ENCODE results near the gene PCDHGB3. TPM values are rescaled to one million over a fixed set of nuclear protein-coding genes. Genes with fewer than 3 reads are reported as not detected.
A peak's percentile ranks its signal among the peaks of the same experiment; 100 is the strongest.

PCDHGB3 gene
- total RNA-seq, 6 experiments from 2014 or later: 3.9 to 4.5 (median 4.3) TPM

DNA sequence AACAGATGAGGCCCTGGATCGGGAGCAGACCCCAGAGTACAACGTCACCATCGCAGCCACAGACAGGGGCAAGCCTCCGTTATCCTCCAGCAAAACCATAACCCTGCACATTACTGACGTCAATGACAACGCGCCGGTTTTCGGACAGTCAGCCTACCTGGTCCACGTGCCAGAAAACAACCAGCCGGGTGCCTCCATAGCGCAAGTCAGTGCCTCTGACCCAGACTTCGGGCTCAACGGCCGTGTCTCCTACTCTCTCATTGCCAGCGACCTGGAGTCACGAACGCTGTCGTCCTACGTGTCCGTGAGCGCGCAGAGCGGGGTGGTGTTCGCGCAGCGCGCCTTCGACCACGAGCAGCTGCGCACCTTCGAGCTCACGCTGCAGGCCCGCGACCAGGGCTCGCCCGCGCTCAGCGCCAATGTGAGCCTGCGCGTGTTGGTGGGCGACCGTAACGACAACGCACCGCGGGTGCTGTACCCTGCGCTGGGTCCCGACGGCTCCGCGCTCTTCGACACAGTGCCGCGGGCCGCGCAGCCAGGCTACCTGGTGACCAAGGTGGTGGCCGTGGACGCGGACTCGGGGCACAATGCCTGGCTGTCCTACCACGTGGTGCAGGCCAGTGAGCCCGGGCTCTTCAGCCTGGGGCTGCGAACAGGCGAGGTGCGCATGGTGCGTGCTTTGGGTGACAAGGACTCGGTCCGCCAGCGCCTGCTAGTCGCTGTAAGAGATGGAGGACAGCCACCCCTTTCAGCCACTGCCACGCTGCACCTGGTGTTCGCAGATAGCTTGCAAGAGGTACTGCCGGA lies 49.2 kb downstream of the PCDHGB3 start:
- H3K4me3 Mint-ChIP-seq: peak overlapping the region; percentile 90; the same call in 1 of the 2 replicates
- no peak overlapping the region for H3K27ac Mint-ChIP-seq
- peaks cover 2% of the 10 kb centered on the region for H3K27me3 Mint-ChIP-seq (ENCODE audit: insufficient read depth)
- TF ChIP-seq, protein P1, sequence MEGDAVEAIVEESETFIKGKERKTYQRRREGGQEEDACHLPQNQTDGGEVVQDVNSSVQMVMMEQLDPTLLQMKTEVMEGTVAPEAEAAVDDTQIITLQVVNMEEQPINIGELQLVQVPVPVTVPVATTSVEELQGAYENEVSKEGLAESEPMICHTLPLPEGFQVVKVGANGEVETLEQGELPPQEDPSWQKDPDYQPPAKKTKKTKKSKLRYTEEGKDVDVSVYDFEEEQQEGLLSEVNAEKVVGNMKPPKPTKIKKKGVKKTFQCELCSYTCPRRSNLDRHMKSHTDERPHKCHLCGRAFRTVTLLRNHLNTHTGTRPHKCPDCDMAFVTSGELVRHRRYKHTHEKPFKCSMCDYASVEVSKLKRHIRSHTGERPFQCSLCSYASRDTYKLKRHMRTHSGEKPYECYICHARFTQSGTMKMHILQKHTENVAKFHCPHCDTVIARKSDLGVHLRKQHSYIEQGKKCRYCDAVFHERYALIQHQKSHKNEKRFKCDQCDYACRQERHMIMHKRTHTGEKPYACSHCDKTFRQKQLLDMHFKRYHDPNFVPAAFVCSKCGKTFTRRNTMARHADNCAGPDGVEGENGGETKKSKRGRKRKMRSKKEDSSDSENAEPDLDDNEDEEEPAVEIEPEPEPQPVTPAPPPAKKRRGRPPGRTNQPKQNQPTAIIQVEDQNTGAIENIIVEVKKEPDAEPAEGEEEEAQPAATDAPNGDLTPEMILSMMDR (IDR thresholded peaks at IDR 0.05): no peak
- peaks cover 47% of the 10 kb centered on the region for H3K9me3 Mint-ChIP-seq
- peaks cover 54% of the 10 kb centered on the region for H3K36me3 Mint-ChIP-seq (ENCODE audit: low read depth)
- H3K4me1 Mint-ChIP-seq (ENCODE audit: low read depth): peaks cover 35% of the 10 kb centered on the region
- no peak for DNase-seq

DNA sequence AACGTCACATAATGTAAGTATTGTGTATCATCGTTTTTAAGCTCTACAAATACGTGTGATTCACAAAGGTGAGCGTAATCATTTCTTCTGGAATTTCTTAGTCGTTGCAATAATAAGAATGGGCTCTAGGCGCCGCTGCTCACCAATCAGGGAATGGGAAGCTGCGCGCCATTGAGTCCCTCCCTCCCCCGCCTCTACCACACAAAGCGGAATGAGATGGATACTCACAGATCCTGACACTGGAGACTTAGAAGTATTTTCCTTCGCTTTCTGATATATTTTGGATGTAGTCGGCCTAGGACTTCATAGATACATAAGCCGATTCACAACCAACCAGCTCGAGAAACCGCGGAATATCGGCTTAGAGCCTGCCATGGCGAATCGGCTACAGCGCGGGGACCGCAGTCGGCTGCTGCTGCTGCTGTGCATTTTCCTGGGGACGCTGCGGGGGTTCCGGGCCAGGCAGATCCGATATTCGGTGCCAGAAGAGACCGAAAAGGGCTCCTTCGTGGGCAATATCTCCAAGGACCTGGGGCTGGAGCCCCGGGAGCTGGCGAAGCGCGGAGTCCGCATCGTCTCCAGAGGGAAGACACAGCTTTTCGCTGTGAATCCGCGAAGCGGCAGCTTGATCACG lies 50.9 kb downstream of the PCDHGB3 start, which contains the start of gene PCDHGA11:
Gene PCDHGA11 (plus strand): TSS at position 197 of the 634 bp plus-strand sequence. CDS start 177 bp downstream, at position 374.
- H3K4me1 Mint-ChIP-seq (ENCODE audit: low read depth): peaks cover 44% of the 10 kb centered on the region
- peaks cover 4% of the 10 kb centered on the region for H3K27me3 Mint-ChIP-seq (ENCODE audit: insufficient read depth)
- peak within 1 kb of the TSS; percentile 88 for H3K4me3 Mint-ChIP-seq
- H3K36me3 Mint-ChIP-seq (ENCODE audit: low read depth): peaks cover 57% of the 10 kb centered on the region
- DNase-seq: peak; percentile 23
- TF ChIP-seq, protein P1 (IDR thresholded peaks at IDR 0.05): peak; percentile 82
- H3K9me3 Mint-ChIP-seq: peaks cover 47% of the 10 kb centered on the region
- H3K27ac Mint-ChIP-seq: peak within 1 kb of the TSS; percentile 69; the same call in 1 of the 2 replicates

DNA sequence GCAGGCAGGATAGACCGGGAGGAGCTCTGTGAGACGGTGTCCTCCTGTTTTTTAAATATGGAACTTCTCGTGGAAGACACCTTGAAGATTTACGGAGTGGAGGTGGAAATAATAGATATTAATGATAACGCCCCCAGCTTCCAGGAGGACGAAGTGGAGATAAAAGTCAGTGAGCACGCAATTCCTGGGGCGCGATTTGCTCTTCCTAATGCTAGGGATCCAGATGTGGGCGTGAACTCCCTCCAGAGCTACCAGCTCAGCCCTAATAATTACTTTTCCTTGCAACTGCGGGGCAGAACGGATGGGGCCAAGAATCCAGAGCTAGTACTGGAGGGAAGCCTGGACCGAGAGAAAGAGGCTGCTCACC lies 51.4 kb downstream of the PCDHGB3 start:
- Mint-ChIP-seq H3K9me3 (peaks cover 48% of the 10 kb centered on the region), H3K36me3 (ENCODE audit: low read depth) (peaks cover 62% of the 10 kb centered on the region), H3K27me3 (ENCODE audit: insufficient read depth) (peaks cover 4% of the 10 kb centered on the region), H3K4me3 (peak overlapping the region; percentile 88), H3K27ac (no peak overlapping the region; the same call in 1 of the 2 replicates), H3K4me1 (ENCODE audit: low read depth) (peaks cover 44% of the 10 kb centered on the region)
- DNase-seq: no peak
- TF ChIP-seq, protein P1 (IDR thresholded peaks at IDR 0.05): no peak

Other genes starting within 250 kb of the PCDHGB3 start
- gene PCDHB4, start 248.4 kb upstream of the PCDHGB3 start, total RNA-seq (2021; fragmentation: NEBNext Ultra II Directional; extraction: Animal tissue kit (Norgen Biotek cat#: 25700)): under 1 TPM; 0.24 to 0.80 (median 0.51) TPM
- gene PCDHB5, start 235.0 kb upstream of the PCDHGB3 start, total RNA-seq (2021; fragmentation: NEBNext Ultra II Directional; extraction: Animal tissue kit (Norgen Biotek cat#: 25700)): under 1 TPM; 0.08 to 0.43 (median 0.23) TPM
- under 1 TPM; 0.14 to 0.94 (median 0.70) TPM for gene PCDHB6, start 220.2 kb upstream of the PCDHGB3 start, total RNA-seq (2021; fragmentation: NEBNext Ultra II Directional; extraction: Animal tissue kit (Norgen Biotek cat#: 25700))
- under 1 TPM; 0.38 to 0.97 (median 0.46) TPM for gene PCDHB7, start 197.6 kb upstream of the PCDHGB3 start, total RNA-seq (2021; fragmentation: NEBNext Ultra II Directional; extraction: Animal tissue kit (Norgen Biotek cat#: 25700))
- gene PCDHB8, start 192.5 kb upstream of the PCDHGB3 start, total RNA-seq (2021; fragmentation: NEBNext Ultra II Directional; extraction: Animal tissue kit (Norgen Biotek cat#: 25700)): 1 to 10 TPM in 4 of 6 experiments, under 1 TPM in 2; 0.88 to 2.9 (median 2.1) TPM
- 1 to 10 TPM; 1.7 to 4.0 (median 3.5) TPM for gene PCDHB16, start 187.9 kb upstream of the PCDHGB3 start, total RNA-seq (2021; fragmentation: NEBNext Ultra II Directional; extraction: Animal tissue kit (Norgen Biotek cat#: 25700))
- gene PCDHB9, start 183.1 kb upstream of the PCDHGB3 start, total RNA-seq (2021; fragmentation: NEBNext Ultra II Directional; extraction: Animal tissue kit (Norgen Biotek cat#: 25700)): 1 to 10 TPM; 1.0 to 2.5 (median 1.6) TPM
- gene PCDHB10, start 177.9 kb upstream of the PCDHGB3 start, total RNA-seq (2021; fragmentation: NEBNext Ultra II Directional; extraction: Animal tissue kit (Norgen Biotek cat#: 25700)): 1 to 10 TPM in 4 of 6 experiments, under 1 TPM in 2; 0.78 to 1.3 (median 1.1) TPM
- under 1 TPM; 0.33 to 0.54 (median 0.47) TPM for gene PCDHB11, start 170.6 kb upstream of the PCDHGB3 start, total RNA-seq (2021; fragmentation: NEBNext Ultra II Directional; extraction: Animal tissue kit (Norgen Biotek cat#: 25700))
- gene PCDHB12, start 161.5 kb upstream of the PCDHGB3 start, total RNA-seq (2021; fragmentation: NEBNext Ultra II Directional; extraction: Animal tissue kit (Norgen Biotek cat#: 25700)): under 1 TPM; 0.51 to 0.83 (median 0.63) TPM
- 1 to 10 TPM; 3.0 to 4.5 (median 3.8) TPM for gene PCDHB13, start 156.3 kb upstream of the PCDHGB3 start, total RNA-seq (2021; fragmentation: NEBNext Ultra II Directional; extraction: Animal tissue kit (Norgen Biotek cat#: 25700))
- 1 to 10 TPM; 1.8 to 3.5 (median 2.7) TPM for gene PCDHB14, start 146.9 kb upstream of the PCDHGB3 start, total RNA-seq (2021; fragmentation: NEBNext Ultra II Directional; extraction: Animal tissue kit (Norgen Biotek cat#: 25700))
- gene PCDHB15, start 124.8 kb upstream of the PCDHGB3 start, total RNA-seq (2021; fragmentation: NEBNext Ultra II Directional; extraction: Animal tissue kit (Norgen Biotek cat#: 25700)): 1 to 10 TPM in 3 of 6 experiments, under 1 TPM in 3; 0.45 to 1.4 (median 0.99) TPM
- under 1 TPM in 1 of 6 experiments, not detected in 5; 0.17 TPM for gene SLC25A2, start 66.2 kb upstream of the PCDHGB3 start, total RNA-seq (2021; fragmentation: NEBNext Ultra II Directional; extraction: Animal tissue kit (Norgen Biotek cat#: 25700))
- gene TAF7, start 49.5 kb upstream of the PCDHGB3 start, total RNA-seq (2021; fragmentation: NEBNext Ultra II Directional; extraction: Animal tissue kit (Norgen Biotek cat#: 25700)): 10 to 100 TPM; 72.7 to 98.9 (median 74.8) TPM
- 1 to 10 TPM in 4 of 6 experiments, under 1 TPM in 2; 0.91 to 1.6 (median 1.2) TPM for gene PCDHGA1, start 39.7 kb upstream of the PCDHGB3 start, total RNA-seq (2021; fragmentation: NEBNext Ultra II Directional; extraction: Animal tissue kit (Norgen Biotek cat#: 25700))
- gene PCDHGA2, start 31.5 kb upstream of the PCDHGB3 start, total RNA-seq (2021; fragmentation: NEBNext Ultra II Directional; extraction: Animal tissue kit (Norgen Biotek cat#: 25700)): 1 to 10 TPM; 1.3 to 3.7 (median 1.5) TPM
- gene PCDHGA3, start 26.4 kb upstream of the PCDHGB3 start, total RNA-seq (2021; fragmentation: NEBNext Ultra II Directional; extraction: Animal tissue kit (Norgen Biotek cat#: 25700)): 10 to 100 TPM in 1 of 6 experiments, 1 to 10 TPM in 5; 1.9 to 10.2 (median 2.7) TPM
- 1 to 10 TPM; 2.6 to 4.5 (median 3.4) TPM for gene PCDHGB1, start 20.1 kb upstream of the PCDHGB3 start, total RNA-seq (2021; fragmentation: NEBNext Ultra II Directional; extraction: Animal tissue kit (Norgen Biotek cat#: 25700))
- gene PCDHGA4, start 15.2 kb upstream of the PCDHGB3 start, total RNA-seq (2021; fragmentation: NEBNext Ultra II Directional; extraction: Animal tissue kit (Norgen Biotek cat#: 25700)): 1 to 10 TPM; 3.6 to 6.3 (median 5.2) TPM
- gene PCDHGB2, start 10.2 kb upstream of the PCDHGB3 start, total RNA-seq (2021; fragmentation: NEBNext Ultra II Directional; extraction: Animal tissue kit (Norgen Biotek cat#: 25700)): 10 to 100 TPM in 1 of 6 experiments, 1 to 10 TPM in 5; 4.4 to 10.3 (median 5.5) TPM
- gene PCDHGA5, start 6.1 kb upstream of the PCDHGB3 start, total RNA-seq (2021; fragmentation: NEBNext Ultra II Directional; extraction: Animal tissue kit (Norgen Biotek cat#: 25700)): 1 to 10 TPM in 3 of 6 experiments, under 1 TPM in 3; 0.74 to 1.8 (median 1.0) TPM
- gene PCDHGA6, start 3.6 kb downstream of the PCDHGB3 start, total RNA-seq (2021; fragmentation: NEBNext Ultra II Directional; extraction: Animal tissue kit (Norgen Biotek cat#: 25700)): 1 to 10 TPM; 1.8 to 2.8 (median 2.8) TPM
- 10 to 100 TPM in 4 of 6 experiments, 1 to 10 TPM in 2; 2.4 to 12.5 (median 11.6) TPM for gene PCDHGA7, start 12.5 kb downstream of the PCDHGB3 start, total RNA-seq (2021; fragmentation: NEBNext Ultra II Directional; extraction: Animal tissue kit (Norgen Biotek cat#: 25700))
- gene PCDHGB4, start 17.5 kb downstream of the PCDHGB3 start, total RNA-seq (2021; fragmentation: NEBNext Ultra II Directional; extraction: Animal tissue kit (Norgen Biotek cat#: 25700)): 10 to 100 TPM in 4 of 6 experiments, 1 to 10 TPM in 2; 2.4 to 19.6 (median 16.6) TPM
- gene PCDHGA8, start 22.4 kb downstream of the PCDHGB3 start, total RNA-seq (2021; fragmentation: NEBNext Ultra II Directional; extraction: Animal tissue kit (Norgen Biotek cat#: 25700)): 1 to 10 TPM in 1 of 6 experiments, under 1 TPM in 5; 0.52 to 1.0 (median 0.90) TPM
- 10 to 100 TPM in 2 of 6 experiments, 1 to 10 TPM in 4; 8.8 to 14.6 (median 9.6) TPM for gene PCDHGB5, start 27.7 kb downstream of the PCDHGB3 start, total RNA-seq (2021; fragmentation: NEBNext Ultra II Directional; extraction: Animal tissue kit (Norgen Biotek cat#: 25700))
- gene PCDHGA9, start 32.5 kb downstream of the PCDHGB3 start, total RNA-seq (2021; fragmentation: NEBNext Ultra II Directional; extraction: Animal tissue kit (Norgen Biotek cat#: 25700)): 1 to 10 TPM in 2 of 6 experiments, under 1 TPM in 4; 0.69 to 1.6 (median 0.88) TPM
- 1 to 10 TPM in 4 of 6 experiments, under 1 TPM in 2; 0.79 to 1.4 (median 1.1) TPM for gene PCDHGB6, start 37.8 kb downstream of the PCDHGB3 start, total RNA-seq (2021; fragmentation: NEBNext Ultra II Directional; extraction: Animal tissue kit (Norgen Biotek cat#: 25700))
- gene PCDHGA10, start 42.7 kb downstream of the PCDHGB3 start, total RNA-seq (2021; fragmentation: NEBNext Ultra II Directional; extraction: Animal tissue kit (Norgen Biotek cat#: 25700)): 1 to 10 TPM in 1 of 6 experiments, under 1 TPM in 5; 0.61 to 1.3 (median 0.78) TPM
- gene PCDHGB7, start 47.4 kb downstream of the PCDHGB3 start, total RNA-seq (2021; fragmentation: NEBNext Ultra II Directional; extraction: Animal tissue kit (Norgen Biotek cat#: 25700)): 10 to 100 TPM in 2 of 6 experiments, 1 to 10 TPM in 4; 5.8 to 21.7 (median 6.8) TPM
- 10 to 100 TPM in 3 of 6 experiments, 1 to 10 TPM in 3; 2.3 to 11.4 (median 9.8) TPM for gene PCDHGA11, start 50.8 kb downstream of the PCDHGB3 start, total RNA-seq (2021; fragmentation: NEBNext Ultra II Directional; extraction: Animal tissue kit (Norgen Biotek cat#: 25700))
- gene PCDHGA12, start 60.3 kb downstream of the PCDHGB3 start, total RNA-seq (2021; fragmentation: NEBNext Ultra II Directional; extraction: Animal tissue kit (Norgen Biotek cat#: 25700)): 10 to 100 TPM in 4 of 6 experiments, 1 to 10 TPM in 2; 8.8 to 21.0 (median 18.9) TPM
- gene PCDHGC3, start 105.7 kb downstream of the PCDHGB3 start, total RNA-seq (2021; fragmentation: NEBNext Ultra II Directional; extraction: Animal tissue kit (Norgen Biotek cat#: 25700)): 100 to 1,000 TPM; 126 to 150 (median 132) TPM
- gene PCDHGC4, start 114.8 kb downstream of the PCDHGB3 start, total RNA-seq (2021; fragmentation: NEBNext Ultra II Directional; extraction: Animal tissue kit (Norgen Biotek cat#: 25700)): 1 to 10 TPM in 1 of 6 experiments, under 1 TPM in 5; 0.34 to 1.4 (median 0.62) TPM
- gene PCDHGC5, start 118.8 kb downstream of the PCDHGB3 start, total RNA-seq (2021; fragmentation: NEBNext Ultra II Directional; extraction: Animal tissue kit (Norgen Biotek cat#: 25700)): 1 to 10 TPM; 2.3 to 5.7 (median 2.7) TPM
- gene DIAPH1, start 248.8 kb downstream of the PCDHGB3 start, total RNA-seq (2021; fragmentation: NEBNext Ultra II Directional; extraction: Animal tissue kit (Norgen Biotek cat#: 25700)): 100 to 1,000 TPM; 105 to 119 (median 109) TPM

Measured in HFFc6 (cell line).